ENCODE measurements around the gene AICDA. TPM values are rescaled to one million over a fixed set of nuclear protein-coding genes. Genes with fewer than 3 reads are reported as not detected.

Gene AICDA

Small RNA genes within 50 kb of the gene (small RNA-seq; reads per million reads assigned to genes)
- gene RF00019 (ENCODE audit: insufficient read depth) (not detected), gene RF00564 (ENCODE audit: insufficient read depth) (not detected)
